IMR-90 (cell line): ENCODE results near the gene PRADC1.

ENCODE experiments used
- CEBPB ChIP-seq: IDR thresholded peaks from 2 replicates; pipeline ENCODE4 v1.6.1; 2012; ENCODE audit warnings: low read depth, low read length, improper control_type of control experiment
- CHD1 ChIP-seq: IDR thresholded peaks from 2 replicates; pipeline ENCODE4 v1.6.1; 2012; ENCODE audit warnings: low read depth, low read length, improper control_type of control experiment
- CTCF ChIP-seq: conservative IDR thresholded peaks from 2 replicates; pipeline ENCODE4 v1.5.1; 2012; ENCODE audit warnings: mild to moderate bottlenecking, low read depth, low read length, improper control_type of control experiment
- MAFK ChIP-seq: IDR thresholded peaks from 2 replicates; pipeline ENCODE4 v1.6.1; 2012; ENCODE audit warnings: low read depth, low read length, improper control_type of control experiment
- MXI1 ChIP-seq: IDR thresholded peaks from 2 replicates; pipeline ENCODE4 v1.6.1; 2012; ENCODE audit warnings: low read depth, mild to moderate bottlenecking, low read length, moderate library complexity, borderline replicate concordance
- POLR2A ChIP-seq: IDR thresholded peaks from 2 replicates; pipeline ENCODE4 v1.6.1; 2012; ENCODE audit warnings: mild to moderate bottlenecking, low read depth, low read length
- RFX5 ChIP-seq: IDR thresholded peaks from 2 replicates; pipeline ENCODE4 v1.8.0; 2012; ENCODE audit warnings: low read depth, mild to moderate bottlenecking, low read length, moderate library complexity
- USF2 ChIP-seq: fragments of 150-350 bp; IDR thresholded peaks from 2 replicates; pipeline ENCODE4 v1.6.1; 2017; ENCODE audit warnings: mild to moderate bottlenecking, antibody characterized with exemption, low read length, low read depth

- no peak for TF ChIP-seq POLR2A
- no peak for TF ChIP-seq CTCF
- TF ChIP-seq USF2: no peak
- no peak for TF ChIP-seq MXI1
- no peak for TF ChIP-seq CHD1
- TF ChIP-seq RFX5: no peak
- no peak for TF ChIP-seq CEBPB
- no peak for TF ChIP-seq MAFK
These were observed 39.2 kb upstream of the PRADC1 start for GRCh38 chr2:73272270-73272669.
